Epidermal melanocyte (primary cell): ENCODE results near the gene CCR7.

Source experiments
- DNase-seq: peaks from one replicate; pipeline ENCODE4 v3.0.0; 2011; ENCODE audit warnings: low spot score; ENCODE audit not compliant: insufficient read length

Gene CCR7

GRCh38 chr17:40561871-40562611 is 3.2 kb downstream of the CCR7 start:
- no peak for DNase-seq

- DNase-seq = no peak
Observed at GRCh38 chr17:40561294-40561870, 3.9 kb downstream of the CCR7 start.

GRCh38 chr17:40560592-40561293 is 4.5 kb downstream of the CCR7 start:
- DNase-seq = no peak

DNA sequence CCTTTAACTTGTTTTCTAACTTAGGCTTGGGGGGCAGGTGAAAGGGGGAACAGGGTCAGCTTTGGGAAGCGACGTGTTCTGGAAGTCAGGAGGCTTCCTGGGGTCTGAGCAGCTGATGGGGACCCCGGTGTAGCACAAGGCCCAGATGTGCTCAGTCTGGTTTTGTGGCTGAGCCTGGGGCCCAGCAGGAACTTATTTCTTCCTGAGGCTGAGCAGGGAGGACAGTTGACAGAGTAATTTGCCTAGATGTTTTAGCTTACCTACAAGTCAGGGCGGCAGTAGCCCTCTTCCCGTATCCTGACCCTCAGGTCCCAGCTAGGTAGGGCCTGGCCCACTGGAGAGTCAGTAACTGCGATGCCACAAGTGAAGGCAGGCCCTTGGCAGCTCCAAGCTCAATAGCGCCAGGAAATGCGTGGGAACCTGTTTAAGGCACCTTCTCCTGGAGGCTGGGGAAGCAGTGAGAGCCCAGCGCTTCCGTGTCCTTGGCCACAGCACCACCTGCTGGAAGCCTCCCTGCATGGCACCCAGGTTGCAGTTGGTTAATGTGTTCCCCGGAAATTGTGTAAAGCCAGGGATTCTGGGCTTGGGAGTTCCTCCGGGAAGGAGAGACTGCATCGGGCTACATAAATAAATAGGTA is 5.2 kb downstream of the CCR7 start:
- peak; percentile 95 for DNase-seq

GRCh38 chr17:40559564-40559916 is 5.7 kb downstream of the CCR7 start:
- DNase-seq = no peak

- no peak for DNase-seq
Observed at GRCh38 chr17:40558890-40559563, 6.2 kb downstream of the CCR7 start.

GRCh38 chr17:40558300-40558889 is 6.9 kb downstream of the CCR7 start:
- DNase-seq = no peak

DNA sequence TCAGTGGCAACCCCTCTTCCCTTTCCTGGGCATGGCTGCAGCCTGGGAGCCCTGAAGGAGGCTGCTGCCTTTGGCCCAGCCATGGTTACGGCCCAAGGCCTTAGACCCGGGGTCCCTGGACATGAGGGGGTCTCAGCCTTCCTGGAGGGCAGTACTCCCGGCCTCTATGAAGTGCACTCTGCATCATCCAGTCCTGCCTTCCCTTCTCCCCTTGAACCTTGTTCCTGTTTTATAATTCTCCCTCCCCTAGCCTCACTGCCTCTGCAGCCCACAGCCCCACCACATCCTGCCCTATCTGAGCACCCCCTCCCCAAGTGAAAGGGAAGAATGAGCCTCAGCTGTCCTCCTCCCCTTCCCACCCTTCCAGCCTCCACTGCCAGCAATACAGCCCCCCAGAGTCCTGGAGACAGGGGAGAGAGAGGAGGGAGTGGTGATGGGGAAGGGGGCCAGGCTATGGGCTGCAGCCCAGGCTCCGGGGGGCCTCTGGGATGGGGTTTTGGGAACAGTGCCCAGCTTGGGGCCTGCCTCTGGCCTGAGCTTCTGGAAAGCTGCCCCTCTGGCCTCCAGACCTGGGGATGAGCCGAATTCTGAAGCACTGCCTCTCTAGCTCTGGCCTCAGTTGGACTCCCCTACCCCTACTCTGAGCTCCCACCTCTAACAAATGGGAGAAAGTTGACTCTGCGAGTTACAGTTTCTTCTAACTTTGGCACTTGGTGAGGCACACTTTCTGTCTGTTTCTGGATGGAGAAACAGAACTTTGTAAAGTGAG is 7.6 kb downstream of the CCR7 start:
- DNase-seq = no peak

DNA sequence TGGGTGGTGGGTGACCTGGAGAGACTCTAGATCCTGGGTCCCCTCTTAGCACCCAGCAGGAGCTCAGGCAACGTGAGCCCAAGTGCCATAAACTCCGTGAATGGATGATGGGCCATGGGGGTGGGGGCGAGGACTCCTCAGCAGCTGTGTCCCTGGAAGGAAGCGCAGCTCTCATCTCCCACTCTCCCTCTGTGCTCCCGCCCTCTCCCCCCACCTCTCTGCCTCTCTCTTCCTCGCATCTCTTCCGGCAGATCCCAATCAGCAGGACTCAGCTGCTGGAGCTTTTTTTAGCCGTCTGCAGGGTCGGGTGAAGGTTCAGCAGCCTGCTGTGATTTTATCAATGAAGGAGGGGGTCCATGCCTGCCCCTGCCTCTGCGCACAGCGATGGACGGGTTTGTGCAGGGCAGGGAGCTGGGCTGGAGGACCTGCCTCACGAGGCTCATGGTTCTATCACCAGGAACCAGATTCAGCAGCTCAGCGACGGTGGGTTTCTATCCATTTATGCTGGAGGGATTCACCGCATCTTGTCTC is 8.3 kb downstream of the CCR7 start:
- DNase-seq = no peak

DNA sequence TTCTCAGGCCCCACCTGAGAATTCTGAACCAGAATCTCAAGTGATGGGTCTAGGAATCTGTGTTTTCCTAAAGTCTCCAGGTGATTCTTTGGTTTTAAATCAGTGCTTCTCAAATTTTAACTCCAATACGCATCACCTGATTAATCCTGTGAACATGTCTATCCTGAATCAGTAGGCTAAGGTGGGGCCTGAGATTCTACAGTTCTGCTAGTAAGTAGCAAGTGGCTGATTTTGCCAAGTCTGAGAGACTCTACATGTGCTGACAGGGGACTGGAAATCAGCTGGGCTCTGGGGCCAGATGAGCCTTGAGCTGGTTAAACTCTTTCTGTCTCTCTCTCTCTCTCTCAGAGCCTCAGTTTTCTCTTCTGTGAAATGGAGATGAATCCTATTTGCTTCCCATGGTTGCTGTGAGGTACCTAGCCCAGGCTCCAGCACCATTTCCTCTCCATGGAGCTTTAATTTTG is 9.0 kb downstream of the CCR7 start:
- no peak for DNase-seq

- no peak for DNase-seq
Observed at GRCh38 chr17:40555296-40556190, 9.7 kb downstream of the CCR7 start.

DNA sequence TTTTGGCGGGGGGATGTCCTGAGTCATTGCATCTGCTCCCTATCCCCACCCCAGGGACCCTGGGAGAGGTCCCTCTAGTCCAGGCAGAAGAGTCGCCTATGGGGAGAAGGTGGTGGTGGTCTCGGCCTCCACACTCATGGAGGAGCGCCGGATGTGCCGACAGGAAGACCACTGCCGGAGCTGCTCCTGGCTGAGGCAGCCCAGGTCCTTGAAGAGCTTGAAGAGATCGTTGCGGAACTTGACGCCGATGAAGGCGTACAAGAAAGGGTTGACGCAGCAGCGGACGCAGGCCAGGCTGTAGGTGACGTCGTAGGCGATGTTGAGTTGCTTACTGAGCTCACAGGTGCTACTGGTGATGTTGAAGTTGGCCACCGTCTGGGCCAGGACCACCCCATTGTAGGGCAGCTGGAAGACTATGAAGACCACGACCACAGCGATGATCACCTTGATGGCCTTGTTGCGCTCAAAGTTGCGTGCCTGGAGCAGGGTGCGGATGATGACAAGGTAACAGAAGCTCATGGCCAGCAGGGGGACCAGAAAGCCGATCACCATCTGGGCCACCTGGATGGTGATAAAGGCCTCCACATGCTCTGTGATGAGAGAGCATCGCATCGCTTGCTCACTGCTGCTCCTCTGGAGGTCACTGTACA is 10.5 kb downstream of the CCR7 start:
- no peak for DNase-seq

DNA sequence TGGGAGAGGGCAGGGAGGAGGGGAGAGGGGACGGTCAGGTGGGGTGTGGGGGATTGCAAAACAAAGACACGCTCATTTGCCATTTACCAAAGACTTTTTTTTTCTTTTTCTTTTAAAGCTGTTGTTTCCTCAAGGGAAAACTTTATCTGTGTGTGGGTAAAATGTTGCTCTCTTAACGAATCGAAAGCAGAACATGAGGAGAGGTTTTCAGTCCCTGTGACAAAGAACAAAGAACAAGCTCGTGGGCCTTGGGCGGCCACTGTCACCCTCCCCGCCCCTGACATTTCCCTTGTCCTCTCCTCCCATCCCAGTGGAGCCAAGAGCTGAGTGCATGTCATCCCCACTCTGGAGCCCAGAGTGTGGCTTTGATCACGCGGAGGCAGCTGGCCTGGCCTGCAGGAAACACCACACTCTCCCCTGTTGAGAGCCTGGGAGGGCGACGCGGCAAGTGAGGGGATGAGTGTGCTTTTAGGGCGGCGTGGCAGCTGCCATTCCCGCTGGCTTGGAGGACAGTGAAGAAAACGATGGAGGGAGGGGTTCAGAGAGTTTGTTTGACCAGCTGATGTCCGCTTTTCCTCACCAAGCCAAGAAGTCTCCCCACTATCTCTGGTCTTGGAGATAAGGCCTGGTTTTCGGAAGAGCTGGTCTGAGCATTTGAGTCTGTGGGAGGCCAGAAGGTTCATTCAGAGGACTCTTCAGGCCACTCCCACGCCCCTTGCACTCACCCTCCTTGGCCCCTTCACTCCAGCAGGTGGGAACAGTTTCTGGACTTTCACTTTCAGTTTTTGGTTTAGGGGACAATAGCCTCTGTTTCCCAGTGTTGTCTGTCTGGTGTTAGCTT is 11.4 kb downstream of the CCR7 start:
- no peak for DNase-seq

GRCh38 chr17:40552806-40553693 is 12.2 kb downstream of the CCR7 start:
- no peak for DNase-seq

- DNase-seq = peak; percentile 66
Observed at GRCh38 chr17:40551879-40552768, 13.1 kb downstream of the CCR7 start.
